Endothelial cell of umbilical vein (primary cell): ENCODE results near the gene SP6.

Source experiments
- EZH2 ChIP-seq: IDR thresholded peaks from 2 replicates; pipeline ENCODE4 v1.6.1; 2012; ENCODE audit warnings: borderline replicate concordance, low read depth, mild to moderate bottlenecking, moderate library complexity, low read length, inconsistent platforms; ENCODE audit not compliant: severe bottlenecking
- FOS ChIP-seq: IDR thresholded peaks from 2 replicates; pipeline ENCODE4 v1.6.1; 2011; ENCODE audit warnings: mild to moderate bottlenecking, low read length, moderate library complexity, borderline replicate concordance; ENCODE audit not compliant: insufficient read depth
- JUN ChIP-seq: IDR thresholded peaks from 2 replicates; pipeline ENCODE4 v1.6.1; 2011; ENCODE audit warnings: borderline replicate concordance, low read depth; ENCODE audit not compliant: insufficient read length, insufficient read depth
- MYC ChIP-seq: IDR thresholded peaks from one replicate; pipeline ENCODE4 v1.6.1; 2011; ENCODE audit warnings: mild to moderate bottlenecking, low read depth, low read length
- POLR2A ChIP-seq: IDR thresholded peaks from 2 replicates; pipeline ENCODE4 v1.6.1; 2012; ENCODE audit warnings: low read depth, mild to moderate bottlenecking, control low read depth, low read length
- POLR2AphosphoS5 ChIP-seq: IDR thresholded peaks from 2 replicates; pipeline ENCODE4 v1.6.1; 2012; ENCODE audit warnings: low read depth, mild to moderate bottlenecking, control low read depth, low read length, moderate library complexity; ENCODE audit not compliant: insufficient read depth
- TF ChIP-seq, protein P1 (sequence below), 2 donors: IDR thresholded peaks; 1 replicate in 1 of 2; 2 replicates in 1 of 2; pipeline ENCODE4 v1.5.1; 2011; ENCODE audit warnings: low read length in 2 of 2, mild to moderate bottlenecking in 2 of 2, moderate library complexity in 2 of 2, control low read depth in 1 of 2, inconsistent platforms in 1 of 2, low read depth in 1 of 2; ENCODE audit not compliant: insufficient read depth in 1 of 2; ENCODE audit errors: extremely low read depth in 1 of 2
- TF ChIP-seq, protein P2 (sequence below): IDR thresholded peaks from 2 replicates; pipeline ENCODE4 v1.6.1; 2011; ENCODE audit not compliant: insufficient read depth, insufficient read length

DNA sequence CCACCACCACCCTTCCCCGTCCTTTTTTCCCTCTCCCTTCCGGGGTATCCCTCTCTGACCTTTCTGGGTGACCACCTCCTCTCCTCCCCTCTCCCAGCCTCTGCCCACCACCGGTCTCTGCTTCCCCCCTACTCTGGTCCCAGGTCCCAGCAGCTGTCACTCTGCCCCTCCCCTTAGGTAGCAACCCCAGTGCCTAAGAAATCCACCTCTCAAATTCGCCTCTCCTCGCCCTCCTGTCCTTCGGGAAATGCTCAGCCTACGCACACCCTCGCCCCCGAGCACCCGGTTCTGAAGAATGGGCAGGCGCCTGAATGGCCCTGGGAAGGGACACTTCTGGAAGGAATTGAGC lies 775 bp upstream of the SP6 start:
- TF ChIP-seq, protein P1, sequence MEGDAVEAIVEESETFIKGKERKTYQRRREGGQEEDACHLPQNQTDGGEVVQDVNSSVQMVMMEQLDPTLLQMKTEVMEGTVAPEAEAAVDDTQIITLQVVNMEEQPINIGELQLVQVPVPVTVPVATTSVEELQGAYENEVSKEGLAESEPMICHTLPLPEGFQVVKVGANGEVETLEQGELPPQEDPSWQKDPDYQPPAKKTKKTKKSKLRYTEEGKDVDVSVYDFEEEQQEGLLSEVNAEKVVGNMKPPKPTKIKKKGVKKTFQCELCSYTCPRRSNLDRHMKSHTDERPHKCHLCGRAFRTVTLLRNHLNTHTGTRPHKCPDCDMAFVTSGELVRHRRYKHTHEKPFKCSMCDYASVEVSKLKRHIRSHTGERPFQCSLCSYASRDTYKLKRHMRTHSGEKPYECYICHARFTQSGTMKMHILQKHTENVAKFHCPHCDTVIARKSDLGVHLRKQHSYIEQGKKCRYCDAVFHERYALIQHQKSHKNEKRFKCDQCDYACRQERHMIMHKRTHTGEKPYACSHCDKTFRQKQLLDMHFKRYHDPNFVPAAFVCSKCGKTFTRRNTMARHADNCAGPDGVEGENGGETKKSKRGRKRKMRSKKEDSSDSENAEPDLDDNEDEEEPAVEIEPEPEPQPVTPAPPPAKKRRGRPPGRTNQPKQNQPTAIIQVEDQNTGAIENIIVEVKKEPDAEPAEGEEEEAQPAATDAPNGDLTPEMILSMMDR (IDR thresholded peaks at IDR 0.05; ENCODE audit: extremely low read depth in 1 of 2, insufficient read depth in 1 of 2, low read depth in 1 of 2, low read length in 2 of 2): no peak
- no peak for TF ChIP-seq EZH2
- no peak for TF ChIP-seq POLR2A
- TF ChIP-seq, protein P2, sequence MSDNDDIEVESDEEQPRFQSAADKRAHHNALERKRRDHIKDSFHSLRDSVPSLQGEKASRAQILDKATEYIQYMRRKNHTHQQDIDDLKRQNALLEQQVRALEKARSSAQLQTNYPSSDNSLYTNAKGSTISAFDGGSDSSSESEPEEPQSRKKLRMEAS: no peak
- TF ChIP-seq POLR2AphosphoS5: no peak
- no peak for TF ChIP-seq FOS
- no peak for TF ChIP-seq MYC
- no peak for TF ChIP-seq JUN
